ENCODE measurements around the gene LRIT3. TPM values are rescaled to one million over a fixed set of nuclear protein-coding genes. Genes with fewer than 3 reads are reported as not detected.

Gene LRIT3
- total and polyA plus RNA-seq, 2 of the 4 experiments (the other 2 are of a cell fraction), result 0.02 TPM; not detected in 1

DNA sequence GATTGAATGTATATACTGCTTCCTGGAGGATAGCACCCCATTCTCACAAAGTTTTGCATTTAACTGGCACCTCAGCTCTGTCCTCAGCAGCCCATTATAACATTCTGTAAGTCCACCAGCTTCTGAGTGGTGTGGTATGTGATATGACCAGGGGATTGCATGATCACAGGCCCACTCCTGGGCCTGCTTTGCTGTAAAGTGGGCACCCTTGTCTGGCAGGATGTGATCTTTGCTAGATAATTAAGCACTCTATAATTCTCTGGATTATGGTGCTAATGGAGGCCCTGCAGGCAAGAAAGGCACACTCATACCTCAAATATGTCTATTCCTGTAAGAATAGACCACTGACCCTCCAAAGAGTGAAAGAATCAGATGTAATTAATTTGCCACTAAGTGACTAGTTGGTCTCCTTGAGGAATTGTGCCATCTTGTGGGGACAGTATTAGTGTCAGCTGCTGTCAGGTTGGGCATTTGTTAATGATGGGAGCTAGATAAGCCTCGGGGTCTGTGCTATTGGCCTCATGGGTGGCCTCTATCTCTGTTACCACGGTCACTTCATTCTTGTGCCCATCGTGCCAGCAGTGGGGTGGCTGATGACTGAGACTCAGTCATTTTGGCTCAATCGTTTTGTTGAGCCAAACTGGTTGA, 43.9 kb upstream of the LRIT3 start:
- intact Hi-C loops (cut with micrococcal nuclease), result loop anchor here (1.0 to 2.0 kb wide), 2 partner anchors 101 to 382 kb away; partner anchors contain the start of gene CASP6
- Histone ChIP-seq H2AK5ac (ENCODE audit: low read depth, low read length) (no peak overlapping the region), H3K56ac (ENCODE audit: extremely low read depth, insufficient read depth, low read length) (no peak overlapping the region), H4K20me1 (ENCODE audit: insufficient read depth, low read length) (no peaks in the 10 kb centered on the region), H3K9me3 (ENCODE audit: control insufficient read depth, insufficient read depth, low read length) (no peaks in the 10 kb centered on the region), H2BK20ac (ENCODE audit: low read depth, low read length) (no peak overlapping the region), H4K5ac (ENCODE audit: low read depth, low read length) (no peak overlapping the region), H4K8ac (ENCODE audit: low read depth in 2 of 2, low read length in 2 of 2) (no peak overlapping the region), H3K27ac (ENCODE audit: insufficient read depth, low read length) (no peak overlapping the region), H2AFZ (replicated peaks; ENCODE audit: low read length, poor library complexity) (peak overlapping the region; percentile 60), H3K4me2 (ENCODE audit: low read depth, low read length) (no peak overlapping the region), H3K4me1 (ENCODE audit: control insufficient read depth, insufficient read depth, low read length) (no peaks in the 10 kb centered on the region), H3K79me1 (ENCODE audit: low read depth in 1 of 2, low read length in 2 of 2) (no peaks in the 10 kb centered on the region), H4K91ac (ENCODE audit: insufficient read depth, low read depth, low read length) (no peak overlapping the region), H3K14ac (replicated peaks; ENCODE audit: low read depth, low read length) (no peak overlapping the region), H2AK9ac (replicated peaks; ENCODE audit: low read depth, low read length, poor library complexity) (no peak overlapping the region), H3K4ac (ENCODE audit: low read depth, low read length) (no peak overlapping the region), H3K9ac (ENCODE audit: low read depth, low read length) (no peak overlapping the region), H3K23ac (ENCODE audit: low read depth, low read length) (no peak overlapping the region), H3K27me3 (ENCODE audit: control insufficient read depth, insufficient read depth, low read length) (no peaks in the 10 kb centered on the region; the same call in 1 of the 2 replicates), H2BK5ac (ENCODE audit: low read depth, low read length, poor library complexity, severe bottlenecking) (no peak overlapping the region), H2BK15ac (ENCODE audit: low read depth, low read length) (no peak overlapping the region), H2BK120ac (ENCODE audit: low read depth, low read length) (no peak overlapping the region), H3K4me3 (ENCODE audit: insufficient read depth, low read depth, low read length) (no peak overlapping the region), H3K36me3 (ENCODE audit: control insufficient read depth, insufficient read depth, low read length) (no peaks in the 10 kb centered on the region), H3K18ac (ENCODE audit: low read depth, low read length) (no peak overlapping the region), H3K9me1 (ENCODE audit: insufficient read depth, low read length) (no peaks in the 10 kb centered on the region; the same call in 1 of the 2 replicates)
- dilution Hi-C loops (cut with HindIII; ENCODE audit: low sequenced_read_pairs, unreplicated experiment), result no loop called here
- WGBS, 2 experiments (ENCODE audit: extremely low coverage in 2 of 2, insufficient read length in 1 of 2), result no CpG with 5 or more reads among the region's 4 CpGs
- ChIA-PET POLR2A (ENCODE audit: unreplicated experiment) (no interaction called here), CTCF (interaction anchor here (0.6 to 1.3 kb wide), 5 partner anchors 9 to 1742 kb away, joined by 3 to 5 read pairs (median 3); no protein-coding TSS in a partner anchor)
- BruUV-seq (replicated peaks), result no TSS peak
- TF ChIP-seq MXI1 (IDR thresholded peaks at IDR 0.05; ENCODE audit: borderline replicate concordance, low read depth, low read length) (no peak), RFX5 (IDR thresholded peaks at IDR 0.05; ENCODE audit: low read depth, low read length) (no peak), RAD21 (IDR thresholded peaks at IDR 0.05; ENCODE audit: low read length) (peak; percentile 50)
- TF ChIP-seq, protein P1, sequence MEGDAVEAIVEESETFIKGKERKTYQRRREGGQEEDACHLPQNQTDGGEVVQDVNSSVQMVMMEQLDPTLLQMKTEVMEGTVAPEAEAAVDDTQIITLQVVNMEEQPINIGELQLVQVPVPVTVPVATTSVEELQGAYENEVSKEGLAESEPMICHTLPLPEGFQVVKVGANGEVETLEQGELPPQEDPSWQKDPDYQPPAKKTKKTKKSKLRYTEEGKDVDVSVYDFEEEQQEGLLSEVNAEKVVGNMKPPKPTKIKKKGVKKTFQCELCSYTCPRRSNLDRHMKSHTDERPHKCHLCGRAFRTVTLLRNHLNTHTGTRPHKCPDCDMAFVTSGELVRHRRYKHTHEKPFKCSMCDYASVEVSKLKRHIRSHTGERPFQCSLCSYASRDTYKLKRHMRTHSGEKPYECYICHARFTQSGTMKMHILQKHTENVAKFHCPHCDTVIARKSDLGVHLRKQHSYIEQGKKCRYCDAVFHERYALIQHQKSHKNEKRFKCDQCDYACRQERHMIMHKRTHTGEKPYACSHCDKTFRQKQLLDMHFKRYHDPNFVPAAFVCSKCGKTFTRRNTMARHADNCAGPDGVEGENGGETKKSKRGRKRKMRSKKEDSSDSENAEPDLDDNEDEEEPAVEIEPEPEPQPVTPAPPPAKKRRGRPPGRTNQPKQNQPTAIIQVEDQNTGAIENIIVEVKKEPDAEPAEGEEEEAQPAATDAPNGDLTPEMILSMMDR (conservative IDR thresholded peaks at IDR 0.05; ENCODE audit: low read depth, low read length), result peak; percentile 43
- ATAC-seq (ENCODE audit: low read depth) (peak; percentile 65), DNase-seq (peak; percentile 37)
- in situ Hi-C loops (cut with MboI; ENCODE audit: low sequenced_read_pairs), result no loop called here
